ENCODE results near the gene CDCP1.

GRCh38 chr3:45057557-45057956 lies 88.6 kb downstream of the CDCP1 start:
- TF ChIP-seq CTCF (IDR thresholded peaks at IDR 0.05): no peak
- no peak for TF ChIP-seq EZH2 (IDR thresholded peaks at IDR 0.05; ENCODE audit: borderline replicate concordance, insufficient read depth, low read depth, low read length, poor library complexity, severe bottlenecking)
